K562 (cell line): ENCODE measurements around the gene PTGER2. TPM values are rescaled to one million over a fixed set of nuclear protein-coding genes. Genes with fewer than 3 reads are reported as not detected.

Experiments
- FOXA3 ChIP-seq, 2 experiments: fragments of 450-650 bp in 1 of 2; sonication (generic) in 1 of 2; formaldehyde crosslinking; IDR thresholded peaks in 1 of 2; conservative IDR thresholded peaks in 1 of 2; 2 replicates each; pipeline versions ENCODE4 v1.4.0 to v1.8.0; 2020 to 2022; ENCODE audit warnings: mild to moderate bottlenecking in 2 of 2, missing genetic modification reagents in 1 of 2
- RBM22 ChIP-seq: fragments of 200-400 bp; formaldehyde crosslinking; IDR thresholded peaks from 2 replicates; pipeline ENCODE4 v1.6.1; 2018; ENCODE audit warnings: low read length, low read depth; ENCODE audit not compliant: poor library complexity, severe bottlenecking
- SMC3 ChIP-seq: conservative IDR thresholded peaks from 2 replicates; pipeline ENCODE4 v1.6.1; 2011; ENCODE audit warnings: low read depth, low read length, improper control_type of control experiment; ENCODE audit not compliant: insufficient read depth
- polyA plus RNA-seq, 8 experiments: library from polyadenylated mRNA; depleted of rRNA in 4 of 8; stranded (reverse) in 5 of 8; unstranded in 3 of 8; fragments of >200 nt; fragmentation: Nextera tagmentation in 2 of 8; fragmentation: Illumina TruSeq in 1 of 8; extraction: Ambion mirVana in 2 of 8; extraction: Trizol in 1 of 8; gene quantifications; 2 replicates each; pipeline versions ENCODE4 v1.2.1 to v1.2.3, GENCODE V29; 2011 to 2014; ENCODE audit warnings: inconsistent platforms in 1 of 8, missing spikeins in 1 of 8
- total RNA-seq, 7 experiments: library from RNA; depleted of rRNA in 6 of 7; stranded (reverse); fragments of >200 nt in 6 of 7; fragmentation: Illumina TruSeq in 2 of 7; extraction: Trizol in 2 of 7; gene quantifications; 2 replicates each; pipeline versions ENCODE4 v1.2.1 to v1.2.3, GENCODE V29; 2011 to 2021; ENCODE audit warnings: low replicate concordance in 1 of 7
- TF ChIP-seq, protein P1 (sequence below): sonication (generic); formaldehyde crosslinking; IDR thresholded peaks from 2 replicates; pipeline ENCODE4 v1.8.1; 2023; ENCODE audit warnings: mild to moderate bottlenecking, missing genetic modification reagents
- TF ChIP-seq, protein P2 (sequence below): sonication (generic); formaldehyde crosslinking; IDR thresholded peaks from 2 replicates; pipeline ENCODE4 v1.8.0; 2023; ENCODE audit warnings: mild to moderate bottlenecking, missing genetic modification reagents
- TF ChIP-seq, protein P3 (sequence below): sonication (generic); formaldehyde crosslinking; IDR thresholded peaks from 2 replicates; pipeline ENCODE4 v1.4.0; 2020; ENCODE audit warnings: mild to moderate bottlenecking, missing genetic modification reagents
- TF ChIP-seq, protein P4 (sequence below): fragments of 250-450 bp; sonication (Bioruptor Pico); IDR thresholded peaks from 2 replicates; pipeline ENCODE4 v1.8.0; 2021; ENCODE audit warnings: moderate library complexity, mild to moderate bottlenecking, inconsistent platforms
- TF ChIP-seq, protein P5 (sequence below): fragments of 450-650 bp; formaldehyde crosslinking; IDR thresholded peaks from 2 replicates; pipeline ENCODE4 v1.4.0; 2022; ENCODE audit warnings: missing genetic modification characterization

Gene PTGER2
- total and polyA plus RNA-seq, 9 of the 15 experiments (the other 6 are each of a cell fraction or from before 2014, with no cell fraction given), result not detected

DNA sequence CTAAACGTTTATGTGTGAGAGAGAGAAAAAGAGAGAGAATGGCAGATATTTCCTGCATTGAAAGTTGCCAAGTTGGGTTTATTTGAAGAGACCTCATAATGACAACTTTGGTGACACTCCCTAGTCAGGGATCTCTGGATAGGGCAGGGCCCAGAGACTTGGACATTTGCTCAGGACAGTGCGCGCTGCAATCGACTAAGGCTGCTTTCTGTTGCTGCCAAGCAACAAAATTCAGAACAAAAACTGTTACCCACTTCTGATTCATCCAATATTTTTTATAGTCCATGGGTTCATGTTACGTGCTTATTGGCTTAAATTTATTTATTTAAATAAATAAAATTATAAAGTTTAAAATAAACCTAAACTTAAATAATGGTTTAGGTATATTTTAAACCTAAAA lies 34.2 kb downstream of the PTGER2 start (continued):
- TF ChIP-seq, protein P1, sequence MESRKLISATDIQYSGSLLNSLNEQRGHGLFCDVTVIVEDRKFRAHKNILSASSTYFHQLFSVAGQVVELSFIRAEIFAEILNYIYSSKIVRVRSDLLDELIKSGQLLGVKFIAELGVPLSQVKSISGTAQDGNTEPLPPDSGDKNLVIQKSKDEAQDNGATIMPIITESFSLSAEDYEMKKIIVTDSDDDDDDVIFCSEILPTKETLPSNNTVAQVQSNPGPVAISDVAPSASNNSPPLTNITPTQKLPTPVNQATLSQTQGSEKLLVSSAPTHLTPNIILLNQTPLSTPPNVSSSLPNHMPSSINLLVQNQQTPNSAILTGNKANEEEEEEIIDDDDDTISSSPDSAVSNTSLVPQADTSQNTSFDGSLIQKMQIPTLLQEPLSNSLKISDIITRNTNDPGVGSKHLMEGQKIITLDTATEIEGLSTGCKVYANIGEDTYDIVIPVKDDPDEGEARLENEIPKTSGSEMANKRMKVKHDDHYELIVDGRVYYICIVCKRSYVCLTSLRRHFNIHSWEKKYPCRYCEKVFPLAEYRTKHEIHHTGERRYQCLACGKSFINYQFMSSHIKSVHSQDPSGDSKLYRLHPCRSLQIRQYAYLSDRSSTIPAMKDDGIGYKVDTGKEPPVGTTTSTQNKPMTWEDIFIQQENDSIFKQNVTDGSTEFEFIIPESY (CRISPR knock-in tag), result no peak
- TF ChIP-seq SMC3 (no peak), FOXA3 (CRISPR knock-in tag; conservative IDR thresholded peaks at IDR 0.05 in 1 of 2, IDR thresholded peaks at IDR 0.05 in 1 of 2) (no peak), RBM22 (no peak)
- TF ChIP-seq, protein P2, sequence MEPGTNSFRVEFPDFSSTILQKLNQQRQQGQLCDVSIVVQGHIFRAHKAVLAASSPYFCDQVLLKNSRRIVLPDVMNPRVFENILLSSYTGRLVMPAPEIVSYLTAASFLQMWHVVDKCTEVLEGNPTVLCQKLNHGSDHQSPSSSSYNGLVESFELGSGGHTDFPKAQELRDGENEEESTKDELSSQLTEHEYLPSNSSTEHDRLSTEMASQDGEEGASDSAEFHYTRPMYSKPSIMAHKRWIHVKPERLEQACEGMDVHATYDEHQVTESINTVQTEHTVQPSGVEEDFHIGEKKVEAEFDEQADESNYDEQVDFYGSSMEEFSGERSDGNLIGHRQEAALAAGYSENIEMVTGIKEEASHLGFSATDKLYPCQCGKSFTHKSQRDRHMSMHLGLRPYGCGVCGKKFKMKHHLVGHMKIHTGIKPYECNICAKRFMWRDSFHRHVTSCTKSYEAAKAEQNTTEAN (CRISPR knock-in tag), result no peak
- TF ChIP-seq, protein P3, sequence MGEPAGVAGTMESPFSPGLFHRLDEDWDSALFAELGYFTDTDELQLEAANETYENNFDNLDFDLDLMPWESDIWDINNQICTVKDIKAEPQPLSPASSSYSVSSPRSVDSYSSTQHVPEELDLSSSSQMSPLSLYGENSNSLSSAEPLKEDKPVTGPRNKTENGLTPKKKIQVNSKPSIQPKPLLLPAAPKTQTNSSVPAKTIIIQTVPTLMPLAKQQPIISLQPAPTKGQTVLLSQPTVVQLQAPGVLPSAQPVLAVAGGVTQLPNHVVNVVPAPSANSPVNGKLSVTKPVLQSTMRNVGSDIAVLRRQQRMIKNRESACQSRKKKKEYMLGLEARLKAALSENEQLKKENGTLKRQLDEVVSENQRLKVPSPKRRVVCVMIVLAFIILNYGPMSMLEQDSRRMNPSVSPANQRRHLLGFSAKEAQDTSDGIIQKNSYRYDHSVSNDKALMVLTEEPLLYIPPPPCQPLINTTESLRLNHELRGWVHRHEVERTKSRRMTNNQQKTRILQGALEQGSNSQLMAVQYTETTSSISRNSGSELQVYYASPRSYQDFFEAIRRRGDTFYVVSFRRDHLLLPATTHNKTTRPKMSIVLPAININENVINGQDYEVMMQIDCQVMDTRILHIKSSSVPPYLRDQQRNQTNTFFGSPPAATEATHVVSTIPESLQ, result no peak
- TF ChIP-seq, protein P4, sequence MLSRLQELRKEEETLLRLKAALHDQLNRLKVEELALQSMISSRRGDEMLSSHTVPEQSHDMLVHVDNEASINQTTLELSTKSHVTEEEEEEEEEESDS, result no peak
- TF ChIP-seq, protein P5, sequence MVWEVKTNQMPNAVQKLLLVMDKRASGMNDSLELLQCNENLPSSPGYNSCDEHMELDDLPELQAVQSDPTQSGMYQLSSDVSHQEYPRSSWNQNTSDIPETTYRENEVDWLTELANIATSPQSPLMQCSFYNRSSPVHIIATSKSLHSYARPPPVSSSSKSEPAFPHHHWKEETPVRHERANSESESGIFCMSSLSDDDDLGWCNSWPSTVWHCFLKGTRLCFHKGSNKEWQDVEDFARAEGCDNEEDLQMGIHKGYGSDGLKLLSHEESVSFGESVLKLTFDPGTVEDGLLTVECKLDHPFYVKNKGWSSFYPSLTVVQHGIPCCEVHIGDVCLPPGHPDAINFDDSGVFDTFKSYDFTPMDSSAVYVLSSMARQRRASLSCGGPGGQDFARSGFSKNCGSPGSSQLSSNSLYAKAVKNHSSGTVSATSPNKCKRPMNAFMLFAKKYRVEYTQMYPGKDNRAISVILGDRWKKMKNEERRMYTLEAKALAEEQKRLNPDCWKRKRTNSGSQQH, result no peak
